H9 (cell line): ENCODE measurements around the gene IL17RE. TPM values are rescaled to one million over a fixed set of nuclear protein-coding genes. Genes with fewer than 3 reads are reported as not detected.

Experiments used
- DNase-seq: peaks from one replicate; pipeline ENCODE4 v3.0.0-alpha.2; 2017
- H2AFZ ChIP-seq: one replicate; pipeline ENCODE4 v1.6.1; 2013; ENCODE audit warnings: mild to moderate bottlenecking, low read length, control low read depth, moderate library complexity
- H2AK5ac ChIP-seq: 2 replicates; pipeline ENCODE4 v1.6.1; 2013; ENCODE audit warnings: low read length, control low read depth, mixed read lengths; ENCODE audit not compliant: insufficient read length
- H2BK120ac ChIP-seq: one replicate; pipeline ENCODE4 v1.6.1; 2013; ENCODE audit warnings: low read depth, mild to moderate bottlenecking, low read length, control low read depth, inconsistent platforms; ENCODE audit not compliant: poor library complexity, severe bottlenecking
- H2BK12ac ChIP-seq: 2 replicates; pipeline ENCODE4 v1.6.1; 2013; ENCODE audit warnings: low read length, control low read depth, mixed read lengths, low read depth; ENCODE audit not compliant: insufficient read length
- H2BK15ac ChIP-seq: 2 replicates; pipeline ENCODE4 v1.6.1; 2013; ENCODE audit warnings: low read depth, low read length, control low read depth
- H2BK20ac ChIP-seq: one replicate; pipeline ENCODE4 v1.6.1; 2013; ENCODE audit warnings: low read depth, mild to moderate bottlenecking, low read length, control low read depth, inconsistent platforms; ENCODE audit not compliant: poor library complexity, severe bottlenecking
- H2BK5ac ChIP-seq: 2 replicates; pipeline ENCODE4 v1.6.1; 2013; ENCODE audit warnings: low read length, control low read depth, mixed read lengths; ENCODE audit not compliant: insufficient read length
- H3K14ac ChIP-seq: 2 replicates; pipeline ENCODE4 v1.6.1; 2013; ENCODE audit warnings: low read length, control low read depth; ENCODE audit not compliant: insufficient read depth
- H3K18ac ChIP-seq: 2 replicates; pipeline ENCODE4 v1.6.1; 2013; ENCODE audit warnings: low read depth, mild to moderate bottlenecking, mixed read lengths, low read length, control low read depth; ENCODE audit not compliant: insufficient read length
- H3K23ac ChIP-seq: 2 replicates; pipeline ENCODE4 v1.6.1; 2013; ENCODE audit warnings: low read length, control low read depth, mixed read lengths, low read depth; ENCODE audit not compliant: insufficient read length
- H3K23me2 ChIP-seq: 2 replicates; pipeline ENCODE4 v1.6.1; 2013; ENCODE audit warnings: low read depth, mild to moderate bottlenecking, mixed read lengths, low read length, control low read depth; ENCODE audit not compliant: insufficient read length, poor library complexity, severe bottlenecking
- H3K27ac ChIP-seq: 2 replicates; pipeline ENCODE4 v1.5.1; 2013; ENCODE audit warnings: low read length, control low read depth, mixed read lengths, low read depth; ENCODE audit not compliant: insufficient read length
- H3K27me3 ChIP-seq: 2 replicates; pipeline ENCODE4 v1.6.1; 2013; ENCODE audit warnings: low read length, control low read depth, inconsistent platforms; ENCODE audit not compliant: insufficient read depth
- H3K4ac ChIP-seq: 2 replicates; pipeline ENCODE4 v1.6.1; 2013; ENCODE audit warnings: low read depth, mild to moderate bottlenecking, control low read depth, inconsistent platforms, low read length, moderate library complexity
- H3K4me1 ChIP-seq: 2 replicates; pipeline ENCODE4 v1.6.1; 2013; ENCODE audit warnings: low read length, control low read depth, inconsistent platforms; ENCODE audit not compliant: insufficient read depth
- H3K4me2 ChIP-seq: 2 replicates; pipeline ENCODE4 v1.6.1; 2013; ENCODE audit warnings: low read length, control low read depth, mixed read lengths; ENCODE audit not compliant: insufficient read length, insufficient read depth
- H3K56ac ChIP-seq: 2 replicates; pipeline ENCODE4 v1.6.1; 2013; ENCODE audit warnings: low read depth, mild to moderate bottlenecking, mixed read lengths, low read length, control low read depth; ENCODE audit not compliant: insufficient read length
- H3K79me1 ChIP-seq: 2 replicates; pipeline ENCODE4 v1.6.1; 2013; ENCODE audit warnings: low read depth, mild to moderate bottlenecking, moderate library complexity, low read length, control low read depth, inconsistent platforms; ENCODE audit not compliant: insufficient read depth, poor library complexity, severe bottlenecking
- H3K79me2 ChIP-seq: 2 replicates; pipeline ENCODE4 v1.6.1; 2013; ENCODE audit warnings: low read length, control low read depth, inconsistent platforms; ENCODE audit not compliant: insufficient read depth
- H3K9ac ChIP-seq: 2 replicates; pipeline ENCODE4 v1.6.1; 2013; ENCODE audit warnings: low read length, control low read depth, mixed read lengths; ENCODE audit not compliant: insufficient read length; ENCODE audit errors: extremely low read depth
- H3K9me3 ChIP-seq: one replicate; pipeline ENCODE4 v1.6.1; 2013; ENCODE audit warnings: low read depth, low read length, inconsistent platforms; ENCODE audit not compliant: control insufficient read depth
- H3T11ph ChIP-seq: one replicate; pipeline ENCODE4 v1.6.1; 2013; ENCODE audit warnings: mild to moderate bottlenecking, low read length, control low read depth, inconsistent platforms
- H4K20me1 ChIP-seq: one replicate; pipeline ENCODE4 v1.6.1; 2013; ENCODE audit not compliant: control insufficient read depth, insufficient read length, insufficient read depth
- H4K5ac ChIP-seq: 2 replicates; pipeline ENCODE4 v1.6.1; 2013; ENCODE audit warnings: low read depth, mild to moderate bottlenecking, mixed read lengths, low read length, control low read depth; ENCODE audit not compliant: insufficient read length
- H4K8ac ChIP-seq: replicated peaks from 2 replicates; pipeline ENCODE4 v1.6.1; 2013; ENCODE audit warnings: low read length, control low read depth, mixed read lengths, low read depth; ENCODE audit not compliant: insufficient read length
- H4K91ac ChIP-seq: 2 replicates; pipeline ENCODE4 v1.6.1; 2013; ENCODE audit warnings: low read depth, mild to moderate bottlenecking, moderate library complexity, mixed read lengths, low read length, control low read depth; ENCODE audit not compliant: insufficient read length
- H3K27ac Mint-ChIP-seq, 3 experiments: 2 replicates in 2 of 3; 3 replicates in 1 of 3; pipeline ENCODE4 v1.8.0; 2020 to 2021; ENCODE audit warnings: mixed read lengths in 3 of 3, mild to moderate bottlenecking in 1 of 3, moderate library complexity in 1 of 3
- H3K27me3 Mint-ChIP-seq: 2 replicates; pipeline ENCODE4 v1.8.0; 2021; ENCODE audit warnings: low read depth, mild to moderate bottlenecking, moderate library complexity, mixed read lengths
- H3K36me3 Mint-ChIP-seq, 3 experiments: 2 replicates in 2 of 3; 3 replicates in 1 of 3; pipeline ENCODE4 v1.8.0; 2020 to 2021; ENCODE audit warnings: low read depth in 3 of 3, mixed read lengths in 3 of 3; ENCODE audit not compliant: insufficient read depth in 1 of 3
- H3K4me1 Mint-ChIP-seq, 2 experiments: 2 replicates each; pipeline ENCODE4 v1.8.0; 2020; ENCODE audit warnings: mixed read lengths in 2 of 2
- H3K4me3 Mint-ChIP-seq, 2 experiments: 2 replicates in 1 of 2; 3 replicates in 1 of 2; pipeline ENCODE4 v1.8.0; 2020 to 2021; ENCODE audit warnings: mild to moderate bottlenecking in 2 of 2, mixed read lengths in 2 of 2, moderate library complexity in 1 of 2
- H3K9me3 Mint-ChIP-seq, 2 experiments: 2 replicates in 1 of 2; 3 replicates in 1 of 2; pipeline ENCODE4 v1.8.0; 2020; ENCODE audit warnings: mild to moderate bottlenecking in 2 of 2, mixed read lengths in 2 of 2, moderate library complexity in 1 of 2
- CTCF ChIP-seq: fragments of 200-600 bp; sonication (generic); conservative IDR thresholded peaks from 3 replicates; pipeline ENCODE4 v1.8.0; 2021; ENCODE audit warnings: antibody characterized with exemption, mild to moderate bottlenecking
- WGBS: extraction: QIAGEN DNeasy Blood & Tissue Kit; methylation state at CpG from one replicate; pipeline ENCODE4 v1.1.7; 2013; ENCODE audit warnings: missing lambda C conversion rate, low lambda C conversion rate, mixed read lengths; ENCODE audit not compliant: insufficient read length; ENCODE audit errors: extremely low coverage; 5-methylcytosine and 5-hydroxymethylcytosine counted together
- total RNA-seq: library from RNA; stranded (reverse); gene quantifications from 2 replicates; pipeline ENCODE4 v1.2.1, GENCODE V29; 2021

IL17RE gene
- total RNA-seq, 1 experiment from 2014 or later = 2.1 TPM

- no peak overlapping the region for H2BK15ac ChIP-seq
- H3T11ph ChIP-seq = no peak overlapping the region
- no peak overlapping the region for H3K56ac ChIP-seq
- H3K9me3 ChIP-seq = no peaks in the 10 kb centered on the region
- no peaks in the 10 kb centered on the region for H3K79me2 ChIP-seq
- no peak overlapping the region for H3K4me2 ChIP-seq
- H3K4ac ChIP-seq = no peak overlapping the region
- no peak overlapping the region for H4K8ac ChIP-seq
- H3K4me1 Mint-ChIP-seq = peaks cover 15 to 27% of the 10 kb centered on the region in 2 experiments
- H3K18ac ChIP-seq = no peak overlapping the region
- H3K27ac Mint-ChIP-seq = no peak overlapping the region
- no peak overlapping the region for H2AK5ac ChIP-seq
- no peak overlapping the region for H2BK20ac ChIP-seq
- no peak overlapping the region for H2AFZ ChIP-seq
- H3K36me3 Mint-ChIP-seq = no peaks in the 10 kb centered on the region
- H3K27ac ChIP-seq = no peak overlapping the region
- no peak overlapping the region for H2BK120ac ChIP-seq
- H2BK12ac ChIP-seq = no peak overlapping the region
- no peaks in the 10 kb centered on the region for H3K79me1 ChIP-seq
- peaks cover 4% of the 10 kb centered on the region; the same call in 1 of the 2 replicates for H3K4me1 ChIP-seq
- no peak overlapping the region for H4K91ac ChIP-seq
- no CpG with 5 or more reads among the region's 10 CpGs for WGBS
- no peak overlapping the region for H4K5ac ChIP-seq
- peaks cover 15% of the 10 kb centered on the region for H3K27me3 Mint-ChIP-seq
- no peaks in the 10 kb centered on the region for H4K20me1 ChIP-seq
- H3K23ac ChIP-seq = no peak overlapping the region
- no peak for DNase-seq
- H3K14ac ChIP-seq = no peak overlapping the region
- no peak overlapping the region for H3K9ac ChIP-seq
- H3K9me3 Mint-ChIP-seq = no peaks in the 10 kb centered on the region
- no peaks in the 10 kb centered on the region; the same call in 1 of the 2 replicates for H3K27me3 ChIP-seq
- no peak for TF ChIP-seq CTCF
- no peak overlapping the region for H2BK5ac ChIP-seq
- peaks cover 15% of the 10 kb centered on the region for H3K23me2 ChIP-seq
- no peak overlapping the region; a peak in 1 of 5 replicates for H3K4me3 Mint-ChIP-seq
These were observed 15.2 kb downstream of the IL17RE start for GRCh38 chr3:9917820-9918219.
